ENCODE measurements around the gene DR1. TPM values are rescaled to one million over a fixed set of nuclear protein-coding genes. Genes with fewer than 3 reads are reported as not detected.

Gene DR1
- total and polyA plus RNA-seq, 10 of the 15 experiments (the other 5 are each of a cell fraction or from before 2014, with no cell fraction given) = 7.4 to 56.1 (median 35.4) TPM

DNA sequence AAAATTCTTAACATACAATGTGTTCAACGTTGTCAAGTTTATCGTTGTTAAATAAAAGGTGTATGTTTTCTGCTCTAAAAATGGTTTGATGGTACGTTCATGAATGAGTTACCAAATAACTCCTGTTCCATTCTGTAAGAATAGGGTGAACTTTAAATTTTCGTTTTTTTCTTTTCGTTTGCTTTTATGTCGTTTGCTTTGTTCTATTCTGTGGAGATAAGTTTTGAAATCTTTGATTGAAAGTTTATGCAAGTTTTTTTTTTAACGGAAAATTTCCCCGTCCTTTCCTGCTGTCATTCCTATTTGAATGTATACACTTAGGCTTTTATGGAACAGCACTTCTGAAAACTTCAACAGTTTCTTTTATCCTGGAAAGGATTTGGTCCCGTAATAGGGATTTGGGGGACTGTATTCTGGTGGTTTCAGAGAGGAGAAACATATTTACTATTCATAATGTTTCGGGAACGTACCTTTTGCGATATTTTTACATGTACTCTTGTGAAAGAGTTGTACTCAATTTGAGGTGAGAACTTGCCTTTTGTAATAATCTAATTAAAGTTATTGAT lies 1.7 kb downstream of the DR1 start:
- BruUV-seq (replicated peaks) = no TSS peak
- no peaks in the 10 kb centered on the region for H3K27me3 ChIP-seq (replicated peaks in 1 of 2; ENCODE audit: control insufficient read depth in 2 of 2, insufficient read depth in 2 of 2, low read length in 1 of 2)
- WGBS (ENCODE audit: insufficient coverage, insufficient replicate concordance, low lambda C conversion rate, missing lambda C conversion rate) = under 1% methylated on average over 12 of the region's 12 CpGs
- ChIA-PET POLR2A (interaction anchor here (1.4 kb wide), 1 partner anchor 268 kb away, joined by 5 read pairs; the partner anchor contains the start of gene MTF2), SMC1A (ENCODE audit: uncharacterized antibody, unreplicated experiment) (interaction anchor here (1.2 to 1.3 kb wide), 2 partner anchors 165 to 267 kb away, joined by 4 read pairs; no protein-coding TSS in a partner anchor), CTCF (interaction anchor here (1.2 kb wide), 1 partner anchor 10 kb away, joined by 3 read pairs; no protein-coding TSS in a partner anchor), RAD21 (ENCODE audit: unreplicated experiment) (interaction anchor here (1.1 to 1.2 kb wide), 2 partner anchors 267 to 269 kb away, joined by 3 read pairs; partner anchors contain the start of gene MTF2)
- H3K27ac ChIP-seq (ENCODE audit: control insufficient read depth, insufficient read depth) = peak overlapping the region; percentile 99
- peak overlapping the region; percentile 17 for H3K4me2 ChIP-seq (ENCODE audit: control insufficient read depth, insufficient read depth)
- no peak for ATAC-seq
- no peaks in the 10 kb centered on the region; a peak in 1 of 4 replicates for H3K36me3 ChIP-seq (ENCODE audit: control insufficient read depth in 2 of 2, insufficient read depth in 2 of 2, low read length in 1 of 2)
- H3K9me3 ChIP-seq (replicated peaks; ENCODE audit: control insufficient read depth, insufficient read depth, low read length) = no peaks in the 10 kb centered on the region
- peak overlapping the region; percentile 95 for H3K4me3 ChIP-seq
- TF ChIP-seq GATAD2B (conservative IDR thresholded peaks at IDR 0.05; ENCODE audit: low read depth) = no peak
- TF ChIP-seq NFYA (IDR thresholded peaks at IDR 0.05; ENCODE audit: borderline replicate concordance, low read depth, low read length) = no peak
- TF ChIP-seq TAF1 (IDR thresholded peaks at IDR 0.05; ENCODE audit: borderline replicate concordance, low read depth, low read length) = no peak
- no peak for TF ChIP-seq STAT1 (conservative IDR thresholded peaks at IDR 0.05)
- TF ChIP-seq GABPA (IDR thresholded peaks at IDR 0.05; ENCODE audit: low read depth) = no peak
- TF ChIP-seq CBX3 (IDR thresholded peaks at IDR 0.05; ENCODE audit: borderline replicate concordance, low read depth) = no peak
- TF ChIP-seq CREB1 (IDR thresholded peaks at IDR 0.05; ENCODE audit: low read depth) = no peak
- no peak for TF ChIP-seq IRF4 (IDR thresholded peaks at IDR 0.05; ENCODE audit: low read depth, low read length)
- TF ChIP-seq KDM1A (IDR thresholded peaks at IDR 0.05; ENCODE audit: borderline replicate concordance) = no peak
- no peak for TF ChIP-seq NFXL1 (IDR thresholded peaks at IDR 0.05; ENCODE audit: borderline replicate concordance)
- peaks cover 4% of the 10 kb centered on the region; the same call in 1 of the 2 replicates for H3K4me1 ChIP-seq (ENCODE audit: control insufficient read depth, insufficient read depth, low read length)
- H2AFZ ChIP-seq (ENCODE audit: control insufficient read depth, low read depth, low read length) = no peak overlapping the region
- in situ Hi-C loops (cut with MboI) (no loop called here), intact Hi-C loops (cut with micrococcal nuclease; ENCODE audit: unreplicated experiment) (loop anchor here (5.0 to 10.0 kb wide), 4 partner anchors 165 to 513 kb away; partner anchors contain the start of genes CCDC18, RPL5 and TMED5)
- DNase-seq (ENCODE audit: low read depth, low spot score) = no peak
- peak overlapping the region; percentile 100 for H3K9ac ChIP-seq (ENCODE audit: control insufficient read depth, insufficient read depth, low read length)
- peaks cover 83% of the 10 kb centered on the region for H3K79me2 ChIP-seq (ENCODE audit: control insufficient read depth, insufficient read depth, low read length)
- FAIRE-seq = no peak
- H4K20me1 ChIP-seq (ENCODE audit: control insufficient read depth, insufficient read depth) = no peaks in the 10 kb centered on the region

All from GM12878 (cell line).